K562 (cell line): ENCODE results near the gene GEMIN2. TPM values are rescaled to one million over a fixed set of nuclear protein-coding genes. Genes with fewer than 3 reads are reported as not detected.

Experiments used
- ATAC-seq: fragments of 200-7000 bp; cut with Tn5 transposase; 3 replicates; pipeline ENCODE4 v1.9.1; 2020; ENCODE audit warnings: moderate library complexity
- BruUV-seq: library from RNA; stranded (reverse); fragments of 400-500 nt; replicated peaks from 2 replicates; lab custom pipeline; 2021; lab: Mats Ljungman, UMichigan
- CTCF ChIA-PET: fragments of 300-600 bp; formaldehyde crosslinking; extraction: SDS; loops from one replicate; lab custom pipeline; 2021; ENCODE audit warnings: low intra/inter-chr PET ratio; lab: Yijun Ruan, JAX
- POLR2A ChIA-PET: fragments of 300-600, 350-650 bp; sonication (Branson Sonifier 250); formaldehyde crosslinking; extraction: SDS; loops from one replicate; lab custom pipeline; 2021; ENCODE audit warnings: antibody characterized with exemption, inconsistent platforms; lab: Yijun Ruan, JAX
- DNase-seq, 4 experiments: peaks; one replicate each; pipeline versions ENCODE4 v3.0.0 to v3.0.0-alpha.2; 2011 to 2018; ENCODE audit warnings: low spot score in 3 of 4, mixed read lengths in 3 of 4; ENCODE audit errors: extremely low read depth in 1 of 4
- FAIRE-seq: peaks from 2 replicates; lab custom pipeline; 2011; peaks lifted over from hg19 to GRCh38; lab: Jason Lieb, UNC
- H2AFZ ChIP-seq: 2 replicates; pipeline ENCODE4 v1.6.0; 2011; ENCODE audit warnings: low read depth, low read length, control low read depth, inconsistent platforms
- H3K27ac ChIP-seq: fragments of 200-600 bp; 3 replicates; pipeline ENCODE4 v1.8.0; 2011; ENCODE audit warnings: low read depth, mild to moderate bottlenecking, control low read depth, inconsistent platforms, low read length, moderate library complexity, mixed read lengths; ENCODE audit errors: extremely low read depth
- H3K27me3 ChIP-seq, 2 experiments: fragments of 300-600 bp in 1 of 2; 2 replicates in 1 of 2; 3 replicates in 1 of 2; pipeline versions ENCODE4 v1.6.0 to v1.8.0; 2011; ENCODE audit warnings: inconsistent platforms in 2 of 2, low read length in 2 of 2, mild to moderate bottlenecking in 1 of 2, mixed read lengths in 1 of 2, moderate library complexity in 1 of 2; ENCODE audit not compliant: control insufficient read depth in 2 of 2, insufficient read depth in 2 of 2
- H3K36me3 ChIP-seq: fragments of 300-600 bp; 3 replicates; pipeline ENCODE4 v1.8.0; 2011; ENCODE audit warnings: mild to moderate bottlenecking, low read length, inconsistent platforms; ENCODE audit not compliant: control insufficient read depth, insufficient read depth
- H3K4me1 ChIP-seq, 2 experiments: fragments of 200-600 bp in 1 of 2; replicated peaks in 1 of 2; 2 replicates in 1 of 2; 3 replicates in 1 of 2; pipeline versions ENCODE4 v1.5.1 to v1.8.0; 2011; ENCODE audit warnings: inconsistent platforms in 2 of 2, low read length in 2 of 2, mild to moderate bottlenecking in 1 of 2, mixed read lengths in 1 of 2, moderate library complexity in 1 of 2; ENCODE audit not compliant: control insufficient read depth in 2 of 2, insufficient read depth in 2 of 2
- H3K4me2 ChIP-seq: 2 replicates; pipeline ENCODE4 v1.6.1; 2011; ENCODE audit warnings: low read length, control low read depth, inconsistent platforms, mixed read lengths; ENCODE audit not compliant: insufficient read depth
- H3K4me3 ChIP-seq: fragments of 200-600 bp; sonication (generic), shearing (Covaris generic); 2 replicates; pipeline ENCODE4 v1.5.1; 2016; ENCODE audit warnings: control low read depth, inconsistent platforms
- H3K79me2 ChIP-seq: fragments of 200-600 bp; 3 replicates; pipeline ENCODE4 v1.8.0; 2011; ENCODE audit warnings: low read length, inconsistent platforms; ENCODE audit not compliant: control insufficient read depth, insufficient read depth
- H3K9ac ChIP-seq, 2 experiments: 2 replicates each; pipeline versions ENCODE4 v1.6.0 to v1.6.1; 2011; ENCODE audit warnings: low read depth in 2 of 2, low read length in 2 of 2, control low read depth in 1 of 2, inconsistent platforms in 1 of 2, mild to moderate bottlenecking in 1 of 2, mixed read lengths in 1 of 2; ENCODE audit not compliant: insufficient read depth in 1 of 2
- H3K9me1 ChIP-seq: one replicate; pipeline ENCODE4 v1.6.0; 2011; ENCODE audit warnings: inconsistent platforms, mild to moderate bottlenecking, low read length, moderate library complexity; ENCODE audit not compliant: control insufficient read depth, insufficient read depth
- H3K9me3 ChIP-seq: replicated peaks from 2 replicates; pipeline ENCODE4 v1.5.1; 2011; ENCODE audit warnings: low read depth, low read length, inconsistent platforms; ENCODE audit not compliant: control insufficient read depth, insufficient read depth
- H4K20me1 ChIP-seq: replicated peaks from 2 replicates; pipeline ENCODE4 v1.6.1; 2011; ENCODE audit warnings: low read length, inconsistent platforms, mixed read lengths; ENCODE audit not compliant: control insufficient read depth, insufficient read depth
- ATF6 ChIP-seq: sonication (generic); formaldehyde crosslinking; IDR thresholded peaks from 2 replicates; pipeline ENCODE4 v1.4.0; 2020; ENCODE audit warnings: mild to moderate bottlenecking, missing genetic modification reagents
- CHCHD3 ChIP-seq: fragments of 250-450 bp; sonication (Bioruptor Pico); IDR thresholded peaks from 2 replicates; pipeline ENCODE4 v2.1.2; 2022; ENCODE audit warnings: mild to moderate bottlenecking
- E2F1 ChIP-seq: sonication (generic); formaldehyde crosslinking; IDR thresholded peaks from 2 replicates; pipeline ENCODE4 v1.8.1; 2023; ENCODE audit warnings: mild to moderate bottlenecking, missing genetic modification reagents, moderate library complexity
- KDM4B ChIP-seq, 2 experiments: fragments of 450-650 bp in 1 of 2; sonication (generic) in 1 of 2; IDR thresholded peaks; 2 replicates each; pipeline ENCODE4 v1.6.1; 2016 to 2017; ENCODE audit warnings: borderline replicate concordance in 2 of 2, antibody characterized with exemption in 1 of 2, low read depth in 1 of 2, mild to moderate bottlenecking in 1 of 2
- UBTF ChIP-seq, 2 experiments: IDR thresholded peaks; 2 replicates each; pipeline ENCODE4 v1.6.1; 2012; ENCODE audit warnings: improper control_type of control experiment in 2 of 2, low read depth in 2 of 2, low read length in 2 of 2, borderline replicate concordance in 1 of 2
- ZC3H4 ChIP-seq: sonication (generic); formaldehyde crosslinking; IDR thresholded peaks from 2 replicates; pipeline ENCODE4 v1.9.0; 2021; ENCODE audit warnings: missing genetic modification reagents, borderline replicate concordance
- ZNF23 ChIP-seq: fragments of 250-450 bp; sonication (Bioruptor Pico); IDR thresholded peaks from 2 replicates; pipeline ENCODE4 v1.4.0; 2020; ENCODE audit warnings: mild to moderate bottlenecking
- WGBS: fragments of 100-300 bp; shearing (Covaris generic); methylation state at CpG from one replicate; pipeline ENCODE4 v1.1.6; 2016; ENCODE audit warnings: low coverage, mixed read lengths; ENCODE audit not compliant: insufficient coverage; ENCODE audit errors: missing lambda C conversion rate; 5-methylcytosine and 5-hydroxymethylcytosine counted together
- in situ Hi-C: fragments of 300-500 bp; cut with MboI; formaldehyde crosslinking; loops from 4 replicates; pipeline ENCODE4 v1.15.0; 2018; ENCODE audit warnings: inconsistent platforms, mixed read lengths
- intact Hi-C: fragments of 100-400 bp; cut with micrococcal nuclease; formaldehyde crosslinking; loops from 2 replicates; pipeline ENCODE4 v1.14.2; 2022
- polyA plus RNA-seq, 8 experiments: library from polyadenylated mRNA; depleted of rRNA in 4 of 8; stranded (reverse) in 5 of 8; unstranded in 3 of 8; fragments of >200 nt; fragmentation: Nextera tagmentation in 2 of 8; fragmentation: Illumina TruSeq in 1 of 8; extraction: Ambion mirVana in 2 of 8; extraction: Trizol in 1 of 8; gene quantifications; 2 replicates each; pipeline versions ENCODE4 v1.2.1 to v1.2.3, GENCODE V29; 2011 to 2014; ENCODE audit warnings: inconsistent platforms in 1 of 8, missing spikeins in 1 of 8
- total RNA-seq, 7 experiments: library from RNA; depleted of rRNA in 6 of 7; stranded (reverse); fragments of >200 nt in 6 of 7; fragmentation: Illumina TruSeq in 2 of 7; extraction: Trizol in 2 of 7; gene quantifications; 2 replicates each; pipeline versions ENCODE4 v1.2.1 to v1.2.3, GENCODE V29; 2011 to 2021; ENCODE audit warnings: low replicate concordance in 1 of 7

The GEMIN2 gene
- total and polyA plus RNA-seq, 9 of the 15 experiments (the other 6 are each of a cell fraction or from before 2014, with no cell fraction given): 23.0 to 87.6 (median 45.5) TPM

GRCh38 chr14:39090548-39091111, 23.5 kb upstream of the GEMIN2 start:
- Histone ChIP-seq H3K4me3 (no peak overlapping the region), H3K79me2 (no peaks in the 10 kb centered on the region), H3K9ac (no peak overlapping the region), H3K9me1 (no peaks in the 10 kb centered on the region), H3K27me3 (no peaks in the 10 kb centered on the region), H3K9me3 (no peaks in the 10 kb centered on the region), H3K27ac (no peak overlapping the region)
- no peak for ATAC-seq
- POLR2A ChIA-PET: no interaction called here
- FAIRE-seq: no peak
- intact Hi-C loops: no loop called here
- in situ Hi-C loops: no loop called here
- TF ChIP-seq KDM4B (IDR thresholded peaks at IDR 0.05; ENCODE audit: borderline replicate concordance in 2 of 2, low read depth in 1 of 2) (no peak), E2F1 (CRISPR knock-in tag) (no peak), ZNF23 (no peak), ZC3H4 (no peak), ATF6 (CRISPR knock-in tag) (no peak), CHCHD3 (CRISPR knock-in tag) (no peak), UBTF (IDR thresholded peaks at IDR 0.05; ENCODE audit: borderline replicate concordance in 1 of 2, low read depth in 2 of 2, low read length in 2 of 2) (no peak)
- TF ChIP-seq, all 486 proteins: peak for 0
- Histone ChIP-seq H4K20me1 (no peaks in the 10 kb centered on the region), H2AFZ (no peak overlapping the region), H3K4me1 (no peaks in the 10 kb centered on the region), H3K36me3 (peaks cover 38% of the 10 kb centered on the region; the same call in 2 of the 3 replicates), H3K4me2 (no peak overlapping the region)
- CTCF ChIA-PET: no interaction called here
- WGBS: 50% methylated on average over 4 of the region's 4 CpGs
- BruUV-seq: no TSS peak
- DNase-seq: no peak
